CD14-positive monocyte (primary cell): ENCODE measurements around the gene FBXO10. TPM values are rescaled to one million over a fixed set of nuclear protein-coding genes. Genes with fewer than 3 reads are reported as not detected.

Experiments
- DNase-seq, 3 donors: peaks; one replicate each; pipeline ENCODE4 v3.0.0-alpha.2; 2011 to 2022
- H2AFZ ChIP-seq: 2 replicates; pipeline ENCODE4 v1.6.0; 2012; ENCODE audit warnings: mild to moderate bottlenecking, low read depth, low read length, inconsistent platforms; ENCODE audit not compliant: insufficient read depth, poor library complexity, severe bottlenecking
- H3K27ac ChIP-seq, 2 donors: 1 replicate in 1 of 2; 2 replicates in 1 of 2; pipeline ENCODE4 v1.5.1; 2012 to 2013; ENCODE audit warnings: low read length in 2 of 2, control low read depth in 1 of 2, inconsistent platforms in 1 of 2, low read depth in 1 of 2, mild to moderate bottlenecking in 1 of 2
- H3K27me3 ChIP-seq, 2 donors: one replicate each; pipeline versions ENCODE4 v1.6.0 to v1.6.1; 2011 to 2013; ENCODE audit warnings: low read length in 2 of 2; ENCODE audit not compliant: control insufficient read depth in 2 of 2, insufficient read depth in 2 of 2
- H3K36me3 ChIP-seq, 2 donors: replicated peaks in 1 of 2; 1 replicate in 1 of 2; 2 replicates in 1 of 2; pipeline versions ENCODE4 v1.5.1 to v1.6.1; 2012 to 2013; ENCODE audit warnings: low read length in 2 of 2, control low read depth in 1 of 2, inconsistent platforms in 1 of 2, mild to moderate bottlenecking in 1 of 2; ENCODE audit not compliant: insufficient read depth in 2 of 2, control insufficient read depth in 1 of 2
- H3K4me1 ChIP-seq, 2 donors: 1 replicate in 1 of 2; 2 replicates in 1 of 2; pipeline versions ENCODE4 v1.5.1 to v1.6.1; 2012 to 2013; ENCODE audit warnings: low read length in 2 of 2, control low read depth in 1 of 2, inconsistent platforms in 1 of 2, mild to moderate bottlenecking in 1 of 2, moderate library complexity in 1 of 2; ENCODE audit not compliant: insufficient read depth in 2 of 2, control insufficient read depth in 1 of 2
- H3K4me2 ChIP-seq: replicated peaks from 2 replicates; pipeline ENCODE3; 2012; ENCODE audit warnings: low read length, moderate library complexity, mild to moderate bottlenecking; ENCODE audit not compliant: poor library complexity, severe bottlenecking; ENCODE audit errors: extremely low read depth
- H3K4me3 ChIP-seq, 3 experiments: fragments of 200-600 bp in 1 of 3; sonication (generic) in 1 of 3; replicated peaks in 1 of 3; 1 replicate in 2 of 3; 2 replicates in 1 of 3; pipeline ENCODE4 v1.5.1; 2011 to 2013; ENCODE audit warnings: low read length in 3 of 3, mild to moderate bottlenecking in 3 of 3, control low read depth in 2 of 3, low read depth in 2 of 3, inconsistent platforms in 1 of 3, moderate library complexity in 1 of 3
- H3K79me2 ChIP-seq: 2 replicates; pipeline ENCODE4 v1.6.0; 2012; ENCODE audit warnings: mild to moderate bottlenecking, control low read depth, inconsistent platforms, low read length, moderate library complexity; ENCODE audit not compliant: insufficient read depth
- H3K9ac ChIP-seq: 2 replicates; pipeline ENCODE4 v1.6.0; 2017; ENCODE audit warnings: low read length, mild to moderate bottlenecking; ENCODE audit not compliant: insufficient read depth, poor library complexity, severe bottlenecking
- H3K9me3 ChIP-seq, 2 donors: replicated peaks in 1 of 2; 1 replicate in 1 of 2; 2 replicates in 1 of 2; pipeline versions ENCODE4 v1.5.1 to v1.6.1; 2012 to 2013; ENCODE audit warnings: low read length in 2 of 2, control low read depth in 1 of 2; ENCODE audit not compliant: control insufficient read depth in 1 of 2, insufficient read depth in 1 of 2
- H4K20me1 ChIP-seq: 2 replicates; pipeline ENCODE4 v1.6.0; 2012; ENCODE audit warnings: mild to moderate bottlenecking, low read length, control low read depth, moderate library complexity; ENCODE audit not compliant: insufficient read depth
- H3K27ac Mint-ChIP-seq, 7 donors: one replicate each; pipeline ENCODE4 v1.8.0; 2020; ENCODE audit warnings: mild to moderate bottlenecking in 7 of 7, mixed read lengths in 7 of 7, moderate library complexity in 6 of 7, inconsistent platforms in 2 of 7
- H3K27me3 Mint-ChIP-seq, 3 donors: one replicate each; pipeline ENCODE4 v1.8.0; 2021 to 2022; ENCODE audit warnings: low read depth in 3 of 3, mild to moderate bottlenecking in 3 of 3, mixed read lengths in 3 of 3, moderate library complexity in 3 of 3, inconsistent platforms in 1 of 3
- H3K36me3 Mint-ChIP-seq, 2 donors: one replicate each; pipeline ENCODE4 v1.8.0; 2020; ENCODE audit warnings: mixed read lengths in 2 of 2, inconsistent platforms in 1 of 2, mild to moderate bottlenecking in 1 of 2
- H3K4me1 Mint-ChIP-seq: one replicate; pipeline ENCODE4 v1.8.0; 2020; ENCODE audit warnings: mild to moderate bottlenecking, mixed read lengths
- H3K4me3 Mint-ChIP-seq, 2 donors: one replicate each; pipeline ENCODE4 v1.8.0; 2020; ENCODE audit warnings: mild to moderate bottlenecking in 2 of 2, mixed read lengths in 2 of 2, moderate library complexity in 1 of 2
- H3K9me3 Mint-ChIP-seq, 7 donors: one replicate each; pipeline ENCODE4 v1.8.0; 2020 to 2022; ENCODE audit warnings: mixed read lengths in 7 of 7, mild to moderate bottlenecking in 6 of 7, moderate library complexity in 6 of 7, inconsistent platforms in 2 of 7
- WGBS: methylation state at CpG from one replicate; pipeline ENCODE4 v1.1.5; 2013; ENCODE audit warnings: missing lambda C conversion rate; ENCODE audit not compliant: insufficient coverage; 5-methylcytosine and 5-hydroxymethylcytosine counted together
- intact Hi-C, 2 donors: fragments of 100-400 bp; cut with micrococcal nuclease; formaldehyde crosslinking; loops; one replicate each; pipeline versions ENCODE4 v1.15.0 to v1.15.1; 2023
- polyA plus RNA-seq, 3 donors: library from polyadenylated mRNA; depleted of rRNA in 1 of 3; unstranded in 2 of 3; stranded (reverse) in 1 of 3; fragments of 300-500 nt in 2 of 3; fragments of >200 nt in 1 of 3; fragmentation: Illumina TruSeq in 2 of 3; gene quantifications; 1 replicate in 2 of 3; 2 replicates in 1 of 3; pipeline ENCODE4 v1.2.3, GENCODE V29; 2012 to 2021
- TF ChIP-seq, protein P1 (sequence below): fragments of 200-600 bp; IDR thresholded peaks from one replicate; pipeline ENCODE4 v1.8.0; 2022; ENCODE audit warnings: antibody characterized with exemption, mild to moderate bottlenecking

The FBXO10 gene
- polyA plus RNA-seq, 3 donors: 0.08 to 1.5 TPM; not detected in 1

- Mint-ChIP-seq H3K36me3 (peaks cover 0 to 3% of the 10 kb centered on the region in 2 donors), H3K4me1 (peaks cover 19% of the 10 kb centered on the region), H3K4me3 (no peak overlapping the region), H3K9me3 (no peaks in the 10 kb centered on the region), H3K27me3 (peaks cover 5 to 14% (median 7%) of the 10 kb centered on the region in 3 donors), H3K27ac (no peak overlapping the region)
- Histone ChIP-seq H3K27me3 (peaks cover 3 to 9% of the 10 kb centered on the region in 2 donors), H3K36me3 (no peaks in the 10 kb centered on the region), H3K9me3 (no peaks in the 10 kb centered on the region), H2AFZ (no peak overlapping the region), H3K4me2 (no peak overlapping the region), H3K9ac (no peak overlapping the region), H3K27ac (no peak overlapping the region), H3K79me2 (no peaks in the 10 kb centered on the region), H3K4me1 (peaks cover 5 to 10% of the 10 kb centered on the region in 2 donors), H4K20me1 (no peaks in the 10 kb centered on the region), H3K4me3 (no peak overlapping the region)
- intact Hi-C loops: no loop called here
- WGBS: no CpG with 5 or more reads among the region's 1 CpG
- TF ChIP-seq, protein P1, sequence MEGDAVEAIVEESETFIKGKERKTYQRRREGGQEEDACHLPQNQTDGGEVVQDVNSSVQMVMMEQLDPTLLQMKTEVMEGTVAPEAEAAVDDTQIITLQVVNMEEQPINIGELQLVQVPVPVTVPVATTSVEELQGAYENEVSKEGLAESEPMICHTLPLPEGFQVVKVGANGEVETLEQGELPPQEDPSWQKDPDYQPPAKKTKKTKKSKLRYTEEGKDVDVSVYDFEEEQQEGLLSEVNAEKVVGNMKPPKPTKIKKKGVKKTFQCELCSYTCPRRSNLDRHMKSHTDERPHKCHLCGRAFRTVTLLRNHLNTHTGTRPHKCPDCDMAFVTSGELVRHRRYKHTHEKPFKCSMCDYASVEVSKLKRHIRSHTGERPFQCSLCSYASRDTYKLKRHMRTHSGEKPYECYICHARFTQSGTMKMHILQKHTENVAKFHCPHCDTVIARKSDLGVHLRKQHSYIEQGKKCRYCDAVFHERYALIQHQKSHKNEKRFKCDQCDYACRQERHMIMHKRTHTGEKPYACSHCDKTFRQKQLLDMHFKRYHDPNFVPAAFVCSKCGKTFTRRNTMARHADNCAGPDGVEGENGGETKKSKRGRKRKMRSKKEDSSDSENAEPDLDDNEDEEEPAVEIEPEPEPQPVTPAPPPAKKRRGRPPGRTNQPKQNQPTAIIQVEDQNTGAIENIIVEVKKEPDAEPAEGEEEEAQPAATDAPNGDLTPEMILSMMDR: no peak
- DNase-seq: no peak
These were observed 4.9 kb downstream of the FBXO10 start for GRCh38 chr9:37571282-37571681.

DNA sequence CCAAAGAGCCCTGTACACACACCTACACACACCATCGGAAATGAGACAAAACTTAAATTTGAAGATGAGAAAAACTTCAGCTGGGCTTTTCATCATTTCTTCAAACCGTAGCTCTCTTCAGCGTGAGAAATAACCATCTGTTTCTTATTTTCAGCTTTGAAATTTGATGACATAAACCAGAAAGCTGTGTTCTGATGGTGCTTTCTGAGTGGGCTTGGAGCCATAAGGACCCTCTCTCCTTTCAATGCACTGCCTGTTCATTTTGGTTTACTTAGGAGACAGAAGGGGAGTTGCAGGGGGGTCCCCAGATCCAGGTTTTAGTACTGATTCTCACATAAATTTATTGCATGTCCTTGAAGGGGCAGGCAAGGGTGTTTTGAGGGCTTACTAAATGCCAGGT, 9.5 kb downstream of the FBXO10 start:
- Histone ChIP-seq H3K4me2 (no peak overlapping the region), H3K36me3 (no peaks in the 10 kb centered on the region), H3K27ac (no peak overlapping the region), H3K9me3 (peaks cover 9 to 13% of the 10 kb centered on the region in 2 donors), H3K27me3 (no peaks in the 10 kb centered on the region), H2AFZ (no peak overlapping the region), H3K79me2 (no peaks in the 10 kb centered on the region), H3K4me1 (no peaks in the 10 kb centered on the region), H3K4me3 (no peak overlapping the region), H4K20me1 (no peaks in the 10 kb centered on the region), H3K9ac (no peak overlapping the region)
- WGBS: 100% methylated on average over 1 of the region's 3 CpGs
- intact Hi-C loops: no loop called here
- peaks cover 5 to 16% (median 14%) of the 10 kb centered on the region in 7 donors for H3K9me3 Mint-ChIP-seq
- DNase-seq: no peak
- peaks cover 3 to 4% of the 10 kb centered on the region in 2 donors for H3K36me3 Mint-ChIP-seq
- no peak overlapping the region for H3K27ac Mint-ChIP-seq
- H3K4me1 Mint-ChIP-seq: no peaks in the 10 kb centered on the region
- H3K27me3 Mint-ChIP-seq: peaks cover 0 to 3% (median 2%) of the 10 kb centered on the region in 3 donors
- TF ChIP-seq, protein P1: no peak
- H3K4me3 Mint-ChIP-seq: no peak overlapping the region
